ENCODE results near the gene TASP1. TPM values are rescaled to one million over a fixed set of nuclear protein-coding genes. Genes with fewer than 3 reads are reported as not detected.
A peak's percentile ranks its signal among the peaks of the same experiment; 100 is the strongest.

TASP1 gene
- total RNA-seq, 1 donor from 2014 or later, result 13.5 TPM

- Mint-ChIP-seq H3K9me3 (ENCODE audit: unreplicated experiment) (no peaks in the 10 kb centered on the region), H3K4me3 (ENCODE audit: unreplicated experiment) (no peak overlapping the region)
Observed at GRCh38 chr20:13554076-13554475, 84.7 kb downstream of the TASP1 start.

DNA sequence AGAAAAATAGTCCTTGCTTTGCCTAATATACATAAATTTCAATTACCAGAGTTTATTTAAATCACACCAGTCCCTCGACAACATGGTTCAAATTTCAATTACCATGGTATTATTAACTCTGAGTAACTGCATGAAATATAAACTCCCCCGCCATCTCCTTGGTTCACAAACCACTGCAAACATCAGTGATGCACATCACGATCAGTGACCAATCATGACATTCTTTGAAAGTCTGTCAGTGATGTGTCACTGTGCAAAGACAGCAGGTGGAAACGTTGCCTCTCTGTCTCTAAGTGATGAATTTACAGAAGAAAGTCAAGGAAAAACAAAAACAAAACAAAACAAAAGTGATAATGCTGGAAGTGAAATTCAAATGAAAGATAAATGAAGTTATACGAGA is 86.7 kb downstream of the TASP1 start:
- Mint-ChIP-seq H3K27ac (ENCODE audit: unreplicated experiment) (no peak overlapping the region), H3K4me1 (ENCODE audit: low read depth, unreplicated experiment) (peaks cover 3% of the 10 kb centered on the region), H3K4me3 (ENCODE audit: unreplicated experiment) (no peak overlapping the region), H3K27me3 (ENCODE audit: unreplicated experiment) (no peaks in the 10 kb centered on the region), H3K9me3 (ENCODE audit: unreplicated experiment) (no peaks in the 10 kb centered on the region), H3K36me3 (ENCODE audit: unreplicated experiment) (no peaks in the 10 kb centered on the region)
- DNase-seq, result no peak
- TF ChIP-seq, protein P1, sequence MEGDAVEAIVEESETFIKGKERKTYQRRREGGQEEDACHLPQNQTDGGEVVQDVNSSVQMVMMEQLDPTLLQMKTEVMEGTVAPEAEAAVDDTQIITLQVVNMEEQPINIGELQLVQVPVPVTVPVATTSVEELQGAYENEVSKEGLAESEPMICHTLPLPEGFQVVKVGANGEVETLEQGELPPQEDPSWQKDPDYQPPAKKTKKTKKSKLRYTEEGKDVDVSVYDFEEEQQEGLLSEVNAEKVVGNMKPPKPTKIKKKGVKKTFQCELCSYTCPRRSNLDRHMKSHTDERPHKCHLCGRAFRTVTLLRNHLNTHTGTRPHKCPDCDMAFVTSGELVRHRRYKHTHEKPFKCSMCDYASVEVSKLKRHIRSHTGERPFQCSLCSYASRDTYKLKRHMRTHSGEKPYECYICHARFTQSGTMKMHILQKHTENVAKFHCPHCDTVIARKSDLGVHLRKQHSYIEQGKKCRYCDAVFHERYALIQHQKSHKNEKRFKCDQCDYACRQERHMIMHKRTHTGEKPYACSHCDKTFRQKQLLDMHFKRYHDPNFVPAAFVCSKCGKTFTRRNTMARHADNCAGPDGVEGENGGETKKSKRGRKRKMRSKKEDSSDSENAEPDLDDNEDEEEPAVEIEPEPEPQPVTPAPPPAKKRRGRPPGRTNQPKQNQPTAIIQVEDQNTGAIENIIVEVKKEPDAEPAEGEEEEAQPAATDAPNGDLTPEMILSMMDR (IDR thresholded peaks at IDR 0.05; ENCODE audit: partially characterized antibody, unreplicated experiment), result no peak

More at GRCh38 chr20:13554076-13554475, 84.7 kb downstream of the TASP1 start:
- TF ChIP-seq, protein P1 (IDR thresholded peaks at IDR 0.05; ENCODE audit: partially characterized antibody, unreplicated experiment), result no peak
- Mint-ChIP-seq H3K4me1 (ENCODE audit: low read depth, unreplicated experiment) (peaks cover 6% of the 10 kb centered on the region), H3K27ac (ENCODE audit: unreplicated experiment) (no peak overlapping the region), H3K27me3 (ENCODE audit: unreplicated experiment) (no peaks in the 10 kb centered on the region), H3K36me3 (ENCODE audit: unreplicated experiment) (no peaks in the 10 kb centered on the region)
- DNase-seq, result no peak

- no peaks in the 10 kb centered on the region for H3K4me1 Mint-ChIP-seq (ENCODE audit: low read depth, unreplicated experiment)
- DNase-seq, result no peak
- no peaks in the 10 kb centered on the region for H3K9me3 Mint-ChIP-seq (ENCODE audit: unreplicated experiment)
- no peak overlapping the region for H3K27ac Mint-ChIP-seq (ENCODE audit: unreplicated experiment)
- H3K36me3 Mint-ChIP-seq (ENCODE audit: unreplicated experiment), result no peaks in the 10 kb centered on the region
- no peak overlapping the region for H3K4me3 Mint-ChIP-seq (ENCODE audit: unreplicated experiment)
- TF ChIP-seq, protein P1 (IDR thresholded peaks at IDR 0.05; ENCODE audit: partially characterized antibody, unreplicated experiment), result no peak
- no peaks in the 10 kb centered on the region for H3K27me3 Mint-ChIP-seq (ENCODE audit: unreplicated experiment)
Observed at GRCh38 chr20:13549451-13549850, 89.3 kb downstream of the TASP1 start.

DNA sequence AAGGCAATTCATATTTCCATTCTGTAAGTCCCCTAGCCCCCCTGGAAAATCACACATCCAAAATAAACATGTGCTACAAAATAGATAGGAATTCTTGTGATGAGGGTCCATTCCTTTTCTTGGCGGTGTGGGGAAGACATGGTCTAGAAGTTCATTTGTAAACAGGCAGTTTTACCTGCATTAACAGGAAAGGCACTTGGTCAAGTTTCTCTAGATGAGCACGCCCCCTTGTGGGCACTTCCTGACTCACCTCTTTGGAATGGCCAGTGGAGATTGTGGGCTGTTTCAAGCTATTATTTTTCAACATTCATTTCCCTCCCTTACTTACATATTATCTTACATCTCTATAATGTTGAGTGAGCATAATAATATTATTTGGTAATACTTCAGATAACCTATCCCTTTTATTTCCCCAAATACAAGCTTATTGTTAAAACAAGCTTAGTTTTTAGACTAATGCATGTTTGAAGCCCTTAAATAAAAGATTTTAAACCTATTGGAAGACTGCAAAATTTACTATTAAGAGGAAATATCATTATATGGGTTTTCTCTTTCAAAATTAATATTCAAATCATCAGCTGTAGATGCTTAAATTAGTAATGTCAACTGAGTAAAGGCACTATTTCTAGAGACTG is 92.1 kb downstream of the TASP1 start:
- DNase-seq, result peak; percentile 86
- TF ChIP-seq, protein P1 (IDR thresholded peaks at IDR 0.05; ENCODE audit: partially characterized antibody, unreplicated experiment), result peak; percentile 88
- H3K9me3 Mint-ChIP-seq (ENCODE audit: unreplicated experiment), result no peaks in the 10 kb centered on the region
- H3K36me3 Mint-ChIP-seq (ENCODE audit: unreplicated experiment), result no peaks in the 10 kb centered on the region
- H3K4me1 Mint-ChIP-seq (ENCODE audit: low read depth, unreplicated experiment), result no peaks in the 10 kb centered on the region
- H3K27ac Mint-ChIP-seq (ENCODE audit: unreplicated experiment), result no peak overlapping the region
- H3K27me3 Mint-ChIP-seq (ENCODE audit: unreplicated experiment), result no peaks in the 10 kb centered on the region
- H3K4me3 Mint-ChIP-seq (ENCODE audit: unreplicated experiment), result no peak overlapping the region

DNA sequence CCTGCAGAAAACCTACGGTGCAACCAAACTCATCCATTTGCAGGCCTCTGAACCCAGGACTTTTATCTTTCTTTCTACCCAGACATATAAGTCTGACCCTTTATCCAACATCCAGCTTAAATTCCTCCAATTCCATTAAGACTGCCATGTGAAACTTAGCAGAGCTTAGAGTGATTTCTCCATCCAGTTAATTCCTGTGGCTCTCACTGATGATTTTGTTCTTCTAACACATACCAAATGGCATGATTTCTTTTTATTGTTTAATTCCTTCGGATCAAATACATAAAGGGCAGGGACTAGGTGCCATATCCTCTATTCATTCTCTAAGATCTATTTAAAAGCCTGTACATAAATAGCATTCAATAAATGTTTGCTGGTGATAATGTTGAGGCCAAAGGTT is 92.9 kb downstream of the TASP1 start:
- Mint-ChIP-seq H3K36me3 (ENCODE audit: unreplicated experiment) (no peaks in the 10 kb centered on the region), H3K27ac (ENCODE audit: unreplicated experiment) (no peak overlapping the region), H3K4me3 (ENCODE audit: unreplicated experiment) (no peak overlapping the region), H3K4me1 (ENCODE audit: low read depth, unreplicated experiment) (no peaks in the 10 kb centered on the region), H3K27me3 (ENCODE audit: unreplicated experiment) (no peaks in the 10 kb centered on the region), H3K9me3 (ENCODE audit: unreplicated experiment) (no peaks in the 10 kb centered on the region)
- no peak for DNase-seq
- TF ChIP-seq, protein P1 (IDR thresholded peaks at IDR 0.05; ENCODE audit: partially characterized antibody, unreplicated experiment), result no peak
